COR-L47 (cell line): Measurements from ENCODE around the gene SERPINI2.
"Not testable (repeated sequence)": the region's sequence is repeated elsewhere in the genome, so short reads cannot be mapped to it uniquely, and the experiment has no call there.

Experiments
- DNase-seq: peaks from one replicate; lab custom pipeline; 2025; lab: John Stamatoyannopoulos, UW

SERPINI2 gene

DNA sequence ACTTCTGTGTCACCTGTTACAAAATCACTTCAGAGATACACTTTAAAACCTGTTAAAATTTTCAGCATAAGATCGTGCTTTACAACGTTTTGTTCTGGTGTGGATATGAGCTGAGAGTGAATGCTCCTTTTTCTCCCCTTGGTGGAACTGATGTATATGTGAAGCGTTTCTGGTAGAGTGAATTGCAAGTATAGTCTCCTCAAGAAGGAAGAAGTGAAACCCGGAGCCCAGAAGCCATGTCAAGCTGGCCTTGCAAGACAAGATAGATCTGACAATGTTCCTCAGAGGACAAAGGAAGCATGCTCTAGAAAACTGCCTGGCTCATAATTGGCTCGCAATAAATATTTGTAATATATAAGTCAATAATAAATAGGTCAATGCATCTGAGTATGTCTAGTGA is 23.6 kb downstream of the SERPINI2 start:
- DNase-seq = no peak

- DNase-seq = no peak
Observed at GRCh38 chr3:167445491-167445890, 28.4 kb downstream of the SERPINI2 start.

- DNase-seq = no peak
Observed at GRCh38 chr3:167441256-167441655, 32.6 kb downstream of the SERPINI2 start.

GRCh38 chr3:167437428-167438139 is 36.3 kb downstream of the SERPINI2 start:
- DNase-seq = no peak

DNA sequence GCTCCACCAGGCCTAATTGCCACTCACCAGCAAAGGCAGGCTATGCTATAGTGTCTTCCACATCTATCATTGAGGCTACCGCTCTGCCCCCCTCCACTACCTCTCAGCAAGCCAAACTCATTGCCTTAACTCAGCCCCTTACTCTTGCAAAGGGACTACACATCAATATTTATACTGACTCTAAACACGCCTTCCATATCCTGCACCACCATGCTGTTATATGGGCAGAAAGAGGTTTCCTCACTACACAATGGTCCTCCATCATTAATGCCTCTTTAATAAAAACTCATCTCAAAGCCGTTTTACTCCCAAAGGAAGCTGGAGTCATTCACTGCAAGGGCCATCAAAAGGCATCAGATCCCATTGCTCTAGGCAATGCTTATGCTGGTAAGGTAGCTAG is 46.9 kb downstream of the SERPINI2 start:
- DNase-seq = not testable (repeated sequence)

DNA sequence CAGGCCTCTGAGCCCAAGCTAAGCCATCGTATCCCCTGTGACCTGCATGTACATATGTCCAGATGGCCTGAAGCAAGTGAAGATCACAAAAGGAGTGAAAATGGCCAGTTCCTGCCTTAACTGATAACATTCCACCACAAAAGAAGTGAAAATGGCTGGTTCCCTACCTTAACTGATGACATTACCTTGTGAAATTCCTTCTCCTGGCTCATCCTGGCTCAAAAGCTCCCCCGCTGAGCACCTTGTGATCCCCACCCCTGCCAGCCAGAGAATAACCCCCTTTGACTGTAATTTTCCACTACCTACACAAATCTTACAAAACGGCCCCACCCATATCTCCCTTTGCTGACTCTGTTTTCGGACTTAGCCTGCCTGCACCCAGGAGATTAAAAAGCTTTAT is 51.4 kb downstream of the SERPINI2 start:
- not testable (repeated sequence) for DNase-seq

DNA sequence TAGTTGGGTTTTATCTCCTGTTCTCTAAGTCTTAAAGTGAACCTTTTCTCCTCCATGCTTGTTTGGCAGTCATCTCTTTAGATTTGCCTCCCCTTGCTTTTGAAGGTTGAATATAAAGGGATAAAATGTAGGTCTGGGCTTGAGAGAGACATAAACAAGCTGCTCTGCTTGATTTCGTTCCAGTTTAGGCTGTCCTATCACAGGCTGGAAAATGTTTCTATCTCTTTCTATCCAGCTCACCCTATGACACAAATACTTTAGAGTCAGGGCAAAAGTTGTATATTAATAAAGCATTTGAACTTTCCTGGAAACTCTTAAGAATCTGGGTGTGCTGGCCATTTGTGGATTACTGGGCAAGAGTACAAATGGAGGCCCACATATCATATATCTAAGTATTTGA is 64.2 kb downstream of the SERPINI2 start:
- DNase-seq = no peak

GRCh38 chr3:167406876-167407492 is 66.9 kb downstream of the SERPINI2 start:
- DNase-seq = peak; percentile 80

DNA sequence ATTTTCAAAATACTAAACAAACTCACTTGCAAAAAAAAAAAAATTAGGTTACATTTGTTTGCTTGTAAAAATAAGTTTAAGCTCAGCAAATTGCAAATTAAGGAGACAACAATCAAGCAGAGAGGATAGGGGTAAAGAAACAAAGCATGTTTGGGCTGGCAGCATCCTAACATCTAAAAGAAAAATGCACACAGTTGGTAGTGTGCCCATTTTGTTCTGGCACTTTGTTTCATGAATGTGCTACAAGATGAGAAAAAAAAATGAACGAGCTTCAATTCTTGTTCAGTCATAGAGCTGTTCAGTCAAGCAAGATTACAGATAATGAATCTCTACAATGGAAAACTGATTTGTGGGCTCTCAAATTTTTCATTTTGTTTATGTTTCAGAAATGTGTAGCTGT is 76.0 kb downstream of the SERPINI2 start:
- DNase-seq = no peak

DNA sequence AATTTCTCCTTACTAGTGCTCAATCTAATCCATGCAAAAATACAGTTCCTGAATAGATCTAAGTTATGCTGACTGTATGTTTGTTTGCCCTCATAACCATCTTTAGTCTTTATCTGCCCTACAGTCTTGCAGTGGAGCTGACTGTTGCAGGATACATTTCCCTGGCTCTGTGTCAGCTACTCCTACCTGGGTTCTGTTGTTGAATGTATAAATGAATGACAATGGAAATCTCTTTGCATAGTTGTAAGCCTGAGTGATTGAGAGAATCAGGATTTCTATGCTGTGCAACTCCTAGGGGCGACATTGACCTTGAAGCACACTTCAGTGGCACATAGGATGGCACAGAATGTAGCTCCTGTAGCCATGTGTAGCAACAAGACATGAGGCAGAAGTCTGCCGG is 77.8 kb downstream of the SERPINI2 start:
- no peak for DNase-seq

DNA sequence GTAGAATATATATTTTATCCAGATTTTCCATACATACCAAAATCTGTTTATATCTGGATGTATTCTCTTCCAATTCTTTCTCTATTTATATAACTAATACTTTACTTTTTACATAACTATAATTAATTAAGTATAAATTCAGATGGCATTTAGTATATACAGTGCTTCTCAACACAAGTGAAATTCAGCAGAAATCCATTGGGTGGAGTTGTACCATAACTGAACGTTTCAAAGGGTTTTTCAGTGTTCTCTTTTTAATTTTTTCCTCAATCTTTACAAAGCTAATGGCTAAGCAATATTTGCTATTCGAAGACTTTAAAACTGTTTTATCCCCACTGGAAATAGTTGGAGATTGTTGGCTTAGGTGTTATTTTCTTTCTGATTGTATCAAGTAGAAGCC is 79.8 kb downstream of the SERPINI2 start:
- DNase-seq = peak; percentile 27
